Tibial nerve (tissue), 4 donors: Measurements from ENCODE around the gene OMP.

ENCODE experiments used
- EP300 ChIP-seq, 2 donors: sonication (generic); formaldehyde crosslinking; IDR thresholded peaks; one replicate each; pipeline ENCODE4 v1.6.1; 2017; ENCODE audit warnings: antibody characterized with exemption in 2 of 2, mild to moderate bottlenecking in 1 of 2
- POLR2A ChIP-seq, 2 donors: fragments of 450-650 bp; IDR thresholded peaks; one replicate each; pipeline ENCODE4 v1.6.1; 2017; ENCODE audit warnings: antibody characterized with exemption in 2 of 2, mild to moderate bottlenecking in 2 of 2, moderate library complexity in 2 of 2
- TF ChIP-seq, protein P1 (sequence below), 5 experiments: fragments of 200-600 bp in 3 of 5; fragments of 450-650 bp in 2 of 5; sonication (generic) in 3 of 5; IDR thresholded peaks; one replicate each; pipeline ENCODE4 v1.5.1; 2016 to 2019; ENCODE audit warnings: antibody characterized with exemption in 5 of 5, mild to moderate bottlenecking in 3 of 5, moderate library complexity in 2 of 5

DNA sequence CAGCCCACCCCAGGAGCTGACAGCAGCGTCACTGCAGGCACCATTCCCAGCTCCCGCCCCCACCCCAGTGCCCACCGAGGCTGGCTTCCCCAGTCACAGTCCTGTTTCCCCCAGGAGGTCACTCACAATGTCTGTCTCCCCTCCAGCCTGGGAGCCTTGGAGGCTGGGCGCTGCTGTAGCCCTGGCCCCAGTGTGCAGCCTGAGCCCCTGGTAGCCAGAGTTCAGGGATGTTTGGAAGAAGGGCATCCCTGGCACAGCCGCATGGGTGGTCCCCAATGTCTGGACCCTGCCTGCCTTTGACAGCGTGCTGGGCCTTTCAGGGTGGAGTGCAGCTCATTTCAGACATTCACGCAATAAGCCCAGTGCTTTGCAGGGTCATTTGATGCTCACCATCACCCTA is 31.6 kb upstream of the OMP start:
- TF ChIP-seq, protein P1, sequence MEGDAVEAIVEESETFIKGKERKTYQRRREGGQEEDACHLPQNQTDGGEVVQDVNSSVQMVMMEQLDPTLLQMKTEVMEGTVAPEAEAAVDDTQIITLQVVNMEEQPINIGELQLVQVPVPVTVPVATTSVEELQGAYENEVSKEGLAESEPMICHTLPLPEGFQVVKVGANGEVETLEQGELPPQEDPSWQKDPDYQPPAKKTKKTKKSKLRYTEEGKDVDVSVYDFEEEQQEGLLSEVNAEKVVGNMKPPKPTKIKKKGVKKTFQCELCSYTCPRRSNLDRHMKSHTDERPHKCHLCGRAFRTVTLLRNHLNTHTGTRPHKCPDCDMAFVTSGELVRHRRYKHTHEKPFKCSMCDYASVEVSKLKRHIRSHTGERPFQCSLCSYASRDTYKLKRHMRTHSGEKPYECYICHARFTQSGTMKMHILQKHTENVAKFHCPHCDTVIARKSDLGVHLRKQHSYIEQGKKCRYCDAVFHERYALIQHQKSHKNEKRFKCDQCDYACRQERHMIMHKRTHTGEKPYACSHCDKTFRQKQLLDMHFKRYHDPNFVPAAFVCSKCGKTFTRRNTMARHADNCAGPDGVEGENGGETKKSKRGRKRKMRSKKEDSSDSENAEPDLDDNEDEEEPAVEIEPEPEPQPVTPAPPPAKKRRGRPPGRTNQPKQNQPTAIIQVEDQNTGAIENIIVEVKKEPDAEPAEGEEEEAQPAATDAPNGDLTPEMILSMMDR (IDR thresholded peaks at IDR 0.05): no peak
- TF ChIP-seq EP300 (IDR thresholded peaks at IDR 0.05) (no peak), POLR2A (IDR thresholded peaks at IDR 0.05) (no peak)
